OCI-LY7 (cell line): ENCODE measurements around the gene TECRL. TPM values are rescaled to one million over a fixed set of nuclear protein-coding genes. Genes with fewer than 3 reads are reported as not detected.

Experiments used
- BruUV-seq: library from RNA; stranded (reverse); fragments of 400-500 nt; replicated peaks from 2 replicates; lab custom pipeline; 2021; lab: Mats Ljungman, UMichigan
- CTCF ChIA-PET: fragments of 300-600 bp; sonication (Branson Sonifier 250); formaldehyde crosslinking; loops from one replicate; lab custom pipeline; 2022; ENCODE audit warnings: antibody characterized with exemption; ENCODE audit not compliant: unreplicated experiment; lab: Charles Lee
- POLR2A ChIA-PET: fragments of 300-600 bp; sonication (Branson Sonifier 250); formaldehyde crosslinking; loops from one replicate; lab custom pipeline; 2022; ENCODE audit warnings: antibody characterized with exemption; lab: Charles Lee
- DNase-seq: peaks from one replicate; pipeline ENCODE4 v3.0.0-alpha.2; 2015; ENCODE audit warnings: low spot score
- H2AFZ ChIP-seq: fragments of 200-600 bp; sonication (generic), shearing (Covaris generic); 2 replicates; pipeline ENCODE4 v1.6.1; 2014; ENCODE audit warnings: mild to moderate bottlenecking, antibody characterized with exemption, low read length, moderate library complexity
- H3K27ac ChIP-seq: fragments of 200-600 bp; sonication (generic); 2 replicates; pipeline ENCODE4 v1.5.1; 2014; ENCODE audit warnings: mixed run types, low read depth, mild to moderate bottlenecking, moderate library complexity, low read length, inconsistent platforms; ENCODE audit not compliant: poor library complexity, severe bottlenecking
- H3K36me3 ChIP-seq: fragments of 200-600 bp; sonication (generic); 2 replicates; pipeline ENCODE4 v1.6.1; 2014; ENCODE audit warnings: mild to moderate bottlenecking, antibody characterized with exemption, low read length, moderate library complexity, mixed read lengths; ENCODE audit not compliant: insufficient read depth
- H3K4me1 ChIP-seq: fragments of 200-600 bp; sonication (generic); 2 replicates; pipeline ENCODE4 v1.5.1; 2014; ENCODE audit warnings: mild to moderate bottlenecking, low read length; ENCODE audit not compliant: insufficient read depth, poor library complexity, severe bottlenecking
- H3K4me2 ChIP-seq: fragments of 200-600 bp; sonication (generic); 2 replicates; pipeline ENCODE4 v1.6.1; 2014; ENCODE audit warnings: mild to moderate bottlenecking, low read length
- H3K4me3 ChIP-seq: fragments of 200-600 bp; sonication (generic); 2 replicates; pipeline ENCODE4 v1.5.1; 2014; ENCODE audit warnings: mild to moderate bottlenecking, low read depth, low read length; ENCODE audit not compliant: poor library complexity, severe bottlenecking
- H3K79me2 ChIP-seq: fragments of 200-600 bp; sonication (generic); 2 replicates; pipeline ENCODE4 v1.6.1; 2016; ENCODE audit warnings: low read depth, mild to moderate bottlenecking, low read length, moderate library complexity, mixed read lengths; ENCODE audit not compliant: insufficient read depth
- H3K9me2 ChIP-seq: fragments of 200-600 bp; sonication (generic); 2 replicates; pipeline ENCODE4 v1.6.1; 2016; ENCODE audit warnings: mild to moderate bottlenecking, low read length, mixed read lengths; ENCODE audit not compliant: insufficient read depth
- H3K9me3 ChIP-seq: fragments of 200-600 bp; sonication (generic); 2 replicates; pipeline ENCODE4 v1.6.1; 2014; ENCODE audit warnings: mild to moderate bottlenecking, mixed run types, low read length, mixed read lengths
- H4K20me1 ChIP-seq: fragments of 200-600 bp; sonication (generic); 2 replicates; pipeline ENCODE4 v1.6.1; 2014; ENCODE audit warnings: mild to moderate bottlenecking, antibody characterized with exemption, low read length, moderate library complexity, mixed read lengths; ENCODE audit not compliant: insufficient read depth
- EZH2phosphoT487 ChIP-seq: fragments of 200-600 bp; sonication (generic); IDR thresholded peaks from 2 replicates; pipeline ENCODE4 v1.6.1; 2018; ENCODE audit warnings: low read depth, borderline replicate concordance, mild to moderate bottlenecking, mixed run types, antibody characterized with exemption, low read length, moderate library complexity, mixed read lengths
- intact Hi-C: fragments of 100-400 bp; cut with micrococcal nuclease; formaldehyde crosslinking; loops from one replicate; pipeline ENCODE4 v1.10.0; 2022; ENCODE audit not compliant: unreplicated experiment
- total RNA-seq, 2 experiments: library from RNA; depleted of rRNA in 1 of 2; stranded (reverse); fragments of >200 nt in 1 of 2; shearing (Covaris generic) in 1 of 2; gene quantifications; 2 replicates each; pipeline ENCODE4 v1.2.3, GENCODE V29; 2014 to 2022
- TF ChIP-seq, protein P1 (sequence below): fragments of 200-600 bp; sonication (generic); conservative IDR thresholded peaks from 2 replicates; pipeline ENCODE4 v1.5.1; 2014; ENCODE audit warnings: mild to moderate bottlenecking, antibody characterized with exemption, low read length, moderate library complexity, mixed read lengths

TECRL gene
- total RNA-seq, 2 experiments from 2014 or later = not detected

DNA sequence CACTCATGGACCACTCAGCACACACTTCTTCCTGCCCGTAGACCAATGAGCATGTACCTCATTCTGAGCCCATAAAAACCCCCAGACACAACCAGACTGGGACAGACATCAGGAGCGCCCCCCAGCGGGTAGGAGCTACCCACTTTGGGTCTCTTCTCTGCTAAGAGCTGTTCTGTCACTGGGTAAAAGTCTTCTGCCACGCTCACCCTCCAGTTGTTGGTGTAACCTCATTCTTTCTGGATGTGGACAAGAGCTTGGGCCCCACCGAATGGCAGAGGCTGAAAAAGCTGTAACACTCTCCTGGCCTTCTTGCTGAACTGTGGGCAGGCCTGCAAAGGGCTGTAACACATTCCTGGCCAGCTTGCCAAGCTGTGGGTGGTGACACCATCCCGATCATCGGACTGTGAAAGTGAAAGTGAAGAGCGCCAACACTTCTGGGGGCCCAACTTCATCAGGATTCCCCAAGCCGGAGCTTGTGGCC lies 137.6 kb downstream of the TECRL start:
- Histone ChIP-seq H3K9me2 (no peaks in the 10 kb centered on the region), H3K4me3 (no peak overlapping the region), H2AFZ (no peak overlapping the region), H4K20me1 (no peaks in the 10 kb centered on the region), H3K9me3 (no peaks in the 10 kb centered on the region), H3K79me2 (no peaks in the 10 kb centered on the region), H3K4me1 (no peaks in the 10 kb centered on the region), H3K4me2 (no peak overlapping the region), H3K36me3 (no peaks in the 10 kb centered on the region), H3K27ac (no peak overlapping the region)
- POLR2A ChIA-PET = no interaction called here
- BruUV-seq = no TSS peak
- DNase-seq = no peak
- TF ChIP-seq, protein P1, sequence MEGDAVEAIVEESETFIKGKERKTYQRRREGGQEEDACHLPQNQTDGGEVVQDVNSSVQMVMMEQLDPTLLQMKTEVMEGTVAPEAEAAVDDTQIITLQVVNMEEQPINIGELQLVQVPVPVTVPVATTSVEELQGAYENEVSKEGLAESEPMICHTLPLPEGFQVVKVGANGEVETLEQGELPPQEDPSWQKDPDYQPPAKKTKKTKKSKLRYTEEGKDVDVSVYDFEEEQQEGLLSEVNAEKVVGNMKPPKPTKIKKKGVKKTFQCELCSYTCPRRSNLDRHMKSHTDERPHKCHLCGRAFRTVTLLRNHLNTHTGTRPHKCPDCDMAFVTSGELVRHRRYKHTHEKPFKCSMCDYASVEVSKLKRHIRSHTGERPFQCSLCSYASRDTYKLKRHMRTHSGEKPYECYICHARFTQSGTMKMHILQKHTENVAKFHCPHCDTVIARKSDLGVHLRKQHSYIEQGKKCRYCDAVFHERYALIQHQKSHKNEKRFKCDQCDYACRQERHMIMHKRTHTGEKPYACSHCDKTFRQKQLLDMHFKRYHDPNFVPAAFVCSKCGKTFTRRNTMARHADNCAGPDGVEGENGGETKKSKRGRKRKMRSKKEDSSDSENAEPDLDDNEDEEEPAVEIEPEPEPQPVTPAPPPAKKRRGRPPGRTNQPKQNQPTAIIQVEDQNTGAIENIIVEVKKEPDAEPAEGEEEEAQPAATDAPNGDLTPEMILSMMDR = no peak
- no peak for TF ChIP-seq EZH2phosphoT487
- intact Hi-C loops = no loop called here
- CTCF ChIA-PET = no interaction called here

DNA sequence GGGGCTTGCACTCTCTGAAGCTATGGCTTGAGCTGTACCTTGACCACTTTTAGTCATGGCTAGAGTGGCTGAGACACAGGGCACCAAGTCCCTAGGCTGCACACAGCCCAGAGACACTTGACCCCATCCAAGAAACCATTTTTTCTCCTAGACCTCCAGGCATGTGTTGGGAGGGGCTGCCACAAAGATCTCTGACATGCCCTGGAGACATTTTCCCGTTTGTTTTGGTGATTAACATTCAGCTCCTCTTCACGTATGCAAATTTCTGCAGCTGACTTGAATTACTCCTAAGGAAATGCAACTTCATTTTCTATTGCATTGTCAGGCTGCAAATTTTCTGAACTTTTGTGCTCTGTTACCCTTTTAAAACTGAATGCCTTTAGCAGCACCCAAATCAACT lies 142.6 kb downstream of the TECRL start:
- intact Hi-C loops = no loop called here
- Histone ChIP-seq H3K4me3 (no peak overlapping the region), H3K4me1 (no peaks in the 10 kb centered on the region), H3K9me2 (no peaks in the 10 kb centered on the region), H3K9me3 (no peaks in the 10 kb centered on the region), H3K4me2 (no peak overlapping the region), H4K20me1 (no peaks in the 10 kb centered on the region), H3K79me2 (no peaks in the 10 kb centered on the region), H3K27ac (no peak overlapping the region), H2AFZ (no peak overlapping the region), H3K36me3 (no peaks in the 10 kb centered on the region)
- BruUV-seq = no TSS peak
- no peak for DNase-seq
- ChIA-PET CTCF (no interaction called here), POLR2A (no interaction called here)
- no peak for TF ChIP-seq EZH2phosphoT487
- TF ChIP-seq, protein P1 = no peak

DNA sequence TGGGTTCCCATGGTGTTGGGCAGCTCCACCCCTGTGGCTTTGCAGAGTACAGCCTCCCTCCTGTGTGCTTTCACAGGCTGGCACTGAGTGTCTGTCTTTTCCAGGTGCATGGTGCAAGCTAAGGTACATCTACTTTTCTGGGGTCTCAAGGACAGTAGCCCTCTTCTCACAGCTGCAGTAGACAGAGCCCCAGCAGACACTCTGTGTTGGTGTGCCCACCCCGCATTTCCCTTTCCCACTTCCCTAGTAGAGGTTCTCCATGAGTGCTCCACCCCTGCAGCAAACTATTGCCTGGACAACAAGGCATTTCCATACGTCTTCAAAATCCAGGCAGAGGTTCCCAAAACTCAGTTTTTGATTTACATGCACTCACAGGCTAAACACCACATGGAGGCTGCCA lies 143.0 kb downstream of the TECRL start:
- Histone ChIP-seq H3K27ac (no peak overlapping the region), H3K4me2 (no peak overlapping the region), H3K79me2 (no peaks in the 10 kb centered on the region), H3K4me1 (no peaks in the 10 kb centered on the region), H3K4me3 (no peak overlapping the region), H3K36me3 (no peaks in the 10 kb centered on the region), H3K9me2 (no peaks in the 10 kb centered on the region), H3K9me3 (no peaks in the 10 kb centered on the region), H4K20me1 (no peaks in the 10 kb centered on the region), H2AFZ (no peak overlapping the region)
- no TSS peak for BruUV-seq
- ChIA-PET POLR2A (no interaction called here), CTCF (no interaction called here)
- no peak for DNase-seq
- intact Hi-C loops = no loop called here
- no peak for TF ChIP-seq EZH2phosphoT487
- TF ChIP-seq, protein P1 = no peak
